Suprapubic skin (tissue), 4 donors: ENCODE data around the gene CADM2. TPM values are rescaled to one million over a fixed set of nuclear protein-coding genes. Genes with fewer than 3 reads are reported as not detected.

ENCODE experiments used
- DNase-seq, 2 donors: peaks; one replicate each; pipeline ENCODE4 v3.0.0-alpha.2; 2019; ENCODE audit warnings: low spot score in 2 of 2
- H3K27ac ChIP-seq: fragments of 200-600 bp; sonication (generic); one replicate; pipeline ENCODE4 v1.5.1; 2019
- H3K27me3 ChIP-seq: fragments of 200-600 bp; sonication (generic); one replicate; pipeline ENCODE4 v1.5.1; 2019
- H3K36me3 ChIP-seq: fragments of 200-600 bp; sonication (generic); one replicate; pipeline ENCODE4 v1.5.1; 2019
- H3K4me1 ChIP-seq: fragments of 200-600 bp; sonication (generic); one replicate; pipeline ENCODE4 v1.5.1; 2019
- H3K4me3 ChIP-seq: fragments of 200-600 bp; sonication (generic); one replicate; pipeline ENCODE4 v1.5.1; 2019; ENCODE audit warnings: mild to moderate bottlenecking
- H3K9me3 ChIP-seq: fragments of 200-600 bp; sonication (generic); one replicate; pipeline ENCODE4 v1.5.1; 2019
- EP300 ChIP-seq: sonication (generic); formaldehyde crosslinking; IDR thresholded peaks from one replicate; pipeline ENCODE4 v1.6.1; 2017; ENCODE audit warnings: antibody characterized with exemption
- POLR2A ChIP-seq, 2 donors: fragments of 450-650 bp; IDR thresholded peaks; one replicate each; pipeline ENCODE4 v1.6.1; 2017; ENCODE audit warnings: antibody characterized with exemption in 2 of 2, mild to moderate bottlenecking in 2 of 2, moderate library complexity in 2 of 2
- POLR2AphosphoS5 ChIP-seq, 3 donors: sonication (generic); formaldehyde crosslinking; IDR thresholded peaks; one replicate each; pipeline ENCODE4 v1.6.1; 2017; ENCODE audit warnings: antibody characterized with exemption in 3 of 3
- WGBS: methylation state at CpG from one replicate; pipeline ENCODE4 v1.1.5; 2018; 5-methylcytosine and 5-hydroxymethylcytosine counted together
- total RNA-seq, 4 donors: library from RNA; depleted of rRNA; stranded (reverse); fragments of >200 nt; gene quantifications; one replicate each; pipeline ENCODE4 v1.1.0, GENCODE V29; 2016
- TF ChIP-seq, protein P1 (sequence below), 2 donors: fragments of 200-600 bp in 1 of 2; fragments of 450-650 bp in 1 of 2; sonication (generic) in 1 of 2; IDR thresholded peaks; one replicate each; pipeline ENCODE4 v1.5.1; 2016 to 2019; ENCODE audit warnings: antibody characterized with exemption in 2 of 2, mild to moderate bottlenecking in 1 of 2, moderate library complexity in 1 of 2

The CADM2 gene
- total RNA-seq, 4 donors from 2014 or later, result 0.68 to 2.8 (median 1.4) TPM

- H3K4me3 ChIP-seq, result no peak overlapping the region
- no peaks in the 10 kb centered on the region for H3K4me1 ChIP-seq
- TF ChIP-seq, protein P1, sequence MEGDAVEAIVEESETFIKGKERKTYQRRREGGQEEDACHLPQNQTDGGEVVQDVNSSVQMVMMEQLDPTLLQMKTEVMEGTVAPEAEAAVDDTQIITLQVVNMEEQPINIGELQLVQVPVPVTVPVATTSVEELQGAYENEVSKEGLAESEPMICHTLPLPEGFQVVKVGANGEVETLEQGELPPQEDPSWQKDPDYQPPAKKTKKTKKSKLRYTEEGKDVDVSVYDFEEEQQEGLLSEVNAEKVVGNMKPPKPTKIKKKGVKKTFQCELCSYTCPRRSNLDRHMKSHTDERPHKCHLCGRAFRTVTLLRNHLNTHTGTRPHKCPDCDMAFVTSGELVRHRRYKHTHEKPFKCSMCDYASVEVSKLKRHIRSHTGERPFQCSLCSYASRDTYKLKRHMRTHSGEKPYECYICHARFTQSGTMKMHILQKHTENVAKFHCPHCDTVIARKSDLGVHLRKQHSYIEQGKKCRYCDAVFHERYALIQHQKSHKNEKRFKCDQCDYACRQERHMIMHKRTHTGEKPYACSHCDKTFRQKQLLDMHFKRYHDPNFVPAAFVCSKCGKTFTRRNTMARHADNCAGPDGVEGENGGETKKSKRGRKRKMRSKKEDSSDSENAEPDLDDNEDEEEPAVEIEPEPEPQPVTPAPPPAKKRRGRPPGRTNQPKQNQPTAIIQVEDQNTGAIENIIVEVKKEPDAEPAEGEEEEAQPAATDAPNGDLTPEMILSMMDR (IDR thresholded peaks at IDR 0.05), result no peak
- TF ChIP-seq POLR2A (IDR thresholded peaks at IDR 0.05) (no peak), POLR2AphosphoS5 (IDR thresholded peaks at IDR 0.05) (no peak), EP300 (no peak)
- no peak for DNase-seq
- no peaks in the 10 kb centered on the region for H3K36me3 ChIP-seq
- no peaks in the 10 kb centered on the region for H3K9me3 ChIP-seq
- no peaks in the 10 kb centered on the region for H3K27me3 ChIP-seq
- no peak overlapping the region for H3K27ac ChIP-seq
These were observed 15.6 kb downstream of the CADM2 start for GRCh38 chr3:84974347-84974746.

GRCh38 chr3:84977021-84977420 is 18.2 kb downstream of the CADM2 start:
- no peaks in the 10 kb centered on the region for H3K4me1 ChIP-seq
- H3K27me3 ChIP-seq, result no peaks in the 10 kb centered on the region
- no peaks in the 10 kb centered on the region for H3K9me3 ChIP-seq
- H3K4me3 ChIP-seq, result no peak overlapping the region
- no peak for DNase-seq
- 79% methylated on average over 1 of the region's 1 CpG for WGBS
- no peak for TF ChIP-seq EP300
- TF ChIP-seq POLR2AphosphoS5 (IDR thresholded peaks at IDR 0.05), result no peak
- TF ChIP-seq, protein P1 (IDR thresholded peaks at IDR 0.05), result no peak
- TF ChIP-seq POLR2A (IDR thresholded peaks at IDR 0.05), result no peak
- no peaks in the 10 kb centered on the region for H3K36me3 ChIP-seq
- H3K27ac ChIP-seq, result no peak overlapping the region

GRCh38 chr3:84978843-84979242 is 20.1 kb downstream of the CADM2 start:
- DNase-seq, result no peak
- H3K27ac ChIP-seq, result no peak overlapping the region

GRCh38 chr3:84980011-84980410 is 21.2 kb downstream of the CADM2 start:
- Histone ChIP-seq H3K36me3 (no peaks in the 10 kb centered on the region), H3K4me3 (no peak overlapping the region), H3K27ac (no peak overlapping the region), H3K27me3 (no peaks in the 10 kb centered on the region), H3K4me1 (no peaks in the 10 kb centered on the region), H3K9me3 (no peaks in the 10 kb centered on the region)
- DNase-seq, result no peak
- TF ChIP-seq, protein P1 (IDR thresholded peaks at IDR 0.05), result no peak
- TF ChIP-seq POLR2A (IDR thresholded peaks at IDR 0.05) (no peak), POLR2AphosphoS5 (IDR thresholded peaks at IDR 0.05) (no peak), EP300 (no peak)
- WGBS, result 18% methylated on average over 3 of the region's 3 CpGs

More at GRCh38 chr3:84978843-84979242, 20.1 kb downstream of the CADM2 start:
- H3K4me3 ChIP-seq, result no peak overlapping the region
- WGBS, result 82% methylated on average over 2 of the region's 2 CpGs
- H3K9me3 ChIP-seq, result no peaks in the 10 kb centered on the region
- TF ChIP-seq POLR2A (IDR thresholded peaks at IDR 0.05) (no peak), POLR2AphosphoS5 (IDR thresholded peaks at IDR 0.05) (no peak)
- H3K36me3 ChIP-seq, result no peaks in the 10 kb centered on the region
- H3K4me1 ChIP-seq, result no peaks in the 10 kb centered on the region
- H3K27me3 ChIP-seq, result no peaks in the 10 kb centered on the region

GRCh38 chr3:84980456-84980855 is 21.7 kb downstream of the CADM2 start:
- no peaks in the 10 kb centered on the region for H3K36me3 ChIP-seq
- H3K27me3 ChIP-seq, result no peaks in the 10 kb centered on the region
- WGBS, result 65% methylated on average over 2 of the region's 2 CpGs
- no peak for TF ChIP-seq EP300
- TF ChIP-seq, protein P1 (IDR thresholded peaks at IDR 0.05), result no peak
- no peak for TF ChIP-seq POLR2A (IDR thresholded peaks at IDR 0.05)
- no peak for TF ChIP-seq POLR2AphosphoS5 (IDR thresholded peaks at IDR 0.05)
- H3K4me1 ChIP-seq, result no peaks in the 10 kb centered on the region
- H3K4me3 ChIP-seq, result no peak overlapping the region
- DNase-seq, result no peak
- no peaks in the 10 kb centered on the region for H3K9me3 ChIP-seq
- no peak overlapping the region for H3K27ac ChIP-seq

GRCh38 chr3:84983490-84983889 is 24.7 kb downstream of the CADM2 start:
- H3K27me3 ChIP-seq, result no peaks in the 10 kb centered on the region
- WGBS, result 88% methylated on average over 3 of the region's 3 CpGs

More at GRCh38 chr3:84983490-84983889, 24.7 kb downstream of the CADM2 start:
- no peak for TF ChIP-seq POLR2AphosphoS5 (IDR thresholded peaks at IDR 0.05)
- TF ChIP-seq, protein P1 (IDR thresholded peaks at IDR 0.05), result no peak
- TF ChIP-seq EP300, result no peak
- no peak for TF ChIP-seq POLR2A (IDR thresholded peaks at IDR 0.05)
- no peaks in the 10 kb centered on the region for H3K9me3 ChIP-seq
- no peak for DNase-seq
- no peak overlapping the region for H3K4me3 ChIP-seq
- H3K36me3 ChIP-seq, result no peaks in the 10 kb centered on the region
- H3K4me1 ChIP-seq, result no peaks in the 10 kb centered on the region
- no peak overlapping the region for H3K27ac ChIP-seq
